Colonic mucosa (tissue), 4 donors: Measurements from ENCODE around the gene CLCA2. TPM values are rescaled to one million over a fixed set of nuclear protein-coding genes. Genes with fewer than 3 reads are reported as not detected.

Source experiments
- DNase-seq: peaks from one replicate; pipeline ENCODE4 v3.0.0-alpha.2; 2020
- H3K27ac ChIP-seq: fragments of 200-600 bp; one replicate; pipeline ENCODE4 v1.8.0; 2021
- H3K27me3 ChIP-seq: fragments of 200-600 bp; one replicate; pipeline ENCODE4 v1.8.0; 2021
- H3K36me3 ChIP-seq: fragments of 200-600 bp; one replicate; pipeline ENCODE4 v1.8.0; 2021
- H3K4me1 ChIP-seq: fragments of 200-600 bp; one replicate; pipeline ENCODE4 v1.8.0; 2021; ENCODE audit warnings: mild to moderate bottlenecking
- H3K4me3 ChIP-seq: fragments of 200-600 bp; one replicate; pipeline ENCODE4 v1.8.0; 2021
- H3K9ac ChIP-seq, 2 donors: one replicate each; pipeline ENCODE4 v1.7.0; 2013; ENCODE audit warnings: control low read depth in 2 of 2, low read depth in 2 of 2, low read length in 2 of 2
- H3K9me3 ChIP-seq: fragments of 200-600 bp; one replicate; pipeline ENCODE4 v1.8.0; 2021
- CTCF ChIP-seq: fragments of 200-600 bp; IDR thresholded peaks from one replicate; pipeline ENCODE4 v1.8.0; 2022; ENCODE audit warnings: antibody characterized with exemption, mild to moderate bottlenecking
- intact Hi-C: fragments of 100-400 bp; cut with DNase I; formaldehyde crosslinking; loops from one replicate; pipeline ENCODE4 v1.14.1; 2022
- total RNA-seq, 2 donors: library from RNA; stranded (reverse); fragmentation: NEBNext Ultra II Directional in 1 of 2; extraction: Animal tissue kit (Norgen Biotek cat#: 25700) in 1 of 2; gene quantifications; one replicate each; pipeline ENCODE4 v1.2.1, GENCODE V29; 2021
- donor health status: healthy.
- donor health status: DM: no; HTN: no; CAD: no.
- donor health status: DM: no; HTN: no; CAD: no.

Gene CLCA2
- total RNA-seq, 2 donors from 2014 or later, result 1.2 to 1.7 TPM

GRCh38 chr1:86381223-86381622 lies 42.7 kb upstream of the CLCA2 start:
- Histone ChIP-seq H3K4me1 (no peaks in the 10 kb centered on the region), H3K4me3 (no peak overlapping the region), H3K27ac (no peak overlapping the region), H3K9me3 (no peaks in the 10 kb centered on the region), H3K36me3 (no peaks in the 10 kb centered on the region), H3K9ac (peak overlapping the region in 1 of 2 donors; percentile 19), H3K27me3 (no peaks in the 10 kb centered on the region)
- intact Hi-C loops, result loop anchor here (5.0 kb wide), 1 partner anchor 121 kb away; no protein-coding TSS in a partner anchor
- no peak for DNase-seq
- no peak for TF ChIP-seq CTCF

- Histone ChIP-seq H3K27me3 (no peaks in the 10 kb centered on the region), H3K9me3 (no peaks in the 10 kb centered on the region), H3K4me1 (no peaks in the 10 kb centered on the region), H3K36me3 (no peaks in the 10 kb centered on the region), H3K9ac (no peak overlapping the region), H3K27ac (no peak overlapping the region), H3K4me3 (no peak overlapping the region)
- TF ChIP-seq CTCF, result no peak
- intact Hi-C loops, result loop anchor here (5.0 kb wide), 1 partner anchor 119 kb away; no protein-coding TSS in a partner anchor
- no peak for DNase-seq
Observed at GRCh38 chr1:86382878-86383277, 41.1 kb upstream of the CLCA2 start.

GRCh38 chr1:86387916-86388627 lies 35.9 kb upstream of the CLCA2 start:
- H3K36me3 ChIP-seq, result no peaks in the 10 kb centered on the region
- H3K9me3 ChIP-seq, result no peaks in the 10 kb centered on the region
- DNase-seq, result no peak
- H3K27me3 ChIP-seq, result no peaks in the 10 kb centered on the region
- no peak overlapping the region for H3K27ac ChIP-seq
- TF ChIP-seq CTCF, result no peak
- intact Hi-C loops, result no loop called here
- H3K9ac ChIP-seq, result no peak overlapping the region
- no peak overlapping the region for H3K4me3 ChIP-seq
- no peaks in the 10 kb centered on the region for H3K4me1 ChIP-seq

GRCh38 chr1:86388777-86389176 lies 35.2 kb upstream of the CLCA2 start:
- Histone ChIP-seq H3K36me3 (no peaks in the 10 kb centered on the region), H3K27ac (peak overlapping the region; percentile 38), H3K4me1 (no peaks in the 10 kb centered on the region), H3K27me3 (no peaks in the 10 kb centered on the region), H3K4me3 (no peak overlapping the region), H3K9ac (no peak overlapping the region), H3K9me3 (no peaks in the 10 kb centered on the region)
- intact Hi-C loops, result no loop called here
- DNase-seq, result no peak
- no peak for TF ChIP-seq CTCF

GRCh38 chr1:86389307-86389706 lies 34.7 kb upstream of the CLCA2 start:
- intact Hi-C loops, result no loop called here
- Histone ChIP-seq H3K27ac (peak overlapping the region; percentile 38), H3K9ac (no peak overlapping the region), H3K4me1 (no peaks in the 10 kb centered on the region), H3K36me3 (no peaks in the 10 kb centered on the region), H3K4me3 (no peak overlapping the region), H3K27me3 (no peaks in the 10 kb centered on the region), H3K9me3 (no peaks in the 10 kb centered on the region)
- no peak for TF ChIP-seq CTCF
- no peak for DNase-seq
